Uterus (tissue), 2 donors: ENCODE data around the gene ANKRD44.

ENCODE experiments used
- CTCF ChIP-seq, 4 experiments: fragments of 200-600 bp in 2 of 4; fragments of 450-650 bp in 2 of 4; sonication (generic) in 2 of 4; IDR thresholded peaks; one replicate each; pipeline ENCODE4 v1.5.1; 2016 to 2019; ENCODE audit warnings: antibody characterized with exemption in 4 of 4, mild to moderate bottlenecking in 2 of 4, moderate library complexity in 1 of 4
- POLR2A ChIP-seq, 2 donors: fragments of 450-650 bp; IDR thresholded peaks; one replicate each; pipeline ENCODE4 v1.6.1; 2016; ENCODE audit warnings: antibody characterized with exemption in 2 of 2, mild to moderate bottlenecking in 1 of 2, moderate library complexity in 1 of 2

- TF ChIP-seq CTCF (IDR thresholded peaks at IDR 0.05) (no peak), POLR2A (IDR thresholded peaks at IDR 0.05) (no peak)
Observed at GRCh38 chr2:197249381-197250083, 61.0 kb downstream of the ANKRD44 start.
